T-helper 2 cell treated with Interferon-gamma antibody and Interleukin-4, amounts not matched to agents 5 μg/mL and 100 μg/mL, for 36 hours (primary cell): Measurements from ENCODE around the gene SNN.

Experiments used
- DNase-seq: peaks from one replicate; pipeline ENCODE4 v3.0.0; 2021; ENCODE audit warnings: low spot score
- H3K27ac Mint-ChIP-seq: one replicate; pipeline ENCODE4 v1.8.0; 2021; ENCODE audit warnings: mild to moderate bottlenecking, mixed read lengths
- H3K27me3 Mint-ChIP-seq: one replicate; pipeline ENCODE4 v1.8.0; 2021; ENCODE audit warnings: low read depth, mixed read lengths
- H3K36me3 Mint-ChIP-seq: one replicate; pipeline ENCODE4 v1.8.0; 2021; ENCODE audit warnings: low read depth, mixed read lengths
- H3K4me1 Mint-ChIP-seq: one replicate; pipeline ENCODE4 v1.8.0; 2021; ENCODE audit warnings: low read depth, mixed read lengths
- H3K4me3 Mint-ChIP-seq: one replicate; pipeline ENCODE4 v1.8.0; 2022; ENCODE audit warnings: mild to moderate bottlenecking, moderate library complexity, mixed read lengths
- H3K9me3 Mint-ChIP-seq: one replicate; pipeline ENCODE4 v1.8.0; 2021; ENCODE audit warnings: mixed read lengths

The SNN gene

GRCh38 chr16:11667824-11668622 is at the start of gene SNN:
TSS of gene SNN (plus strand) at chr16:11668455. CDS start at chr16:11676060, 7,605 bp downstream.
- Mint-ChIP-seq H3K9me3 (no peaks in the 10 kb centered on the region), H3K27ac (peak within 1 kb of the TSS; percentile 86), H3K36me3 (no peaks in the 10 kb centered on the region), H3K4me3 (peak within 1 kb of the TSS; percentile 80), H3K27me3 (no peaks in the 10 kb centered on the region), H3K4me1 (peaks cover 56% of the 10 kb centered on the region)
- DNase-seq: peak; percentile 88

GRCh38 chr16:11619327-11619851 is 48.9 kb upstream of the SNN start:
- peak overlapping the region; percentile 87 for H3K27ac Mint-ChIP-seq
- no peaks in the 10 kb centered on the region for H3K27me3 Mint-ChIP-seq
- DNase-seq: no peak
- peak overlapping the region; percentile 76 for H3K4me3 Mint-ChIP-seq
- peaks cover 6% of the 10 kb centered on the region for H3K9me3 Mint-ChIP-seq
- H3K36me3 Mint-ChIP-seq: peaks cover 16% of the 10 kb centered on the region
- H3K4me1 Mint-ChIP-seq: peaks cover 39% of the 10 kb centered on the region

- Mint-ChIP-seq H3K27ac (peak overlapping the region; percentile 83), H3K36me3 (peaks cover 16% of the 10 kb centered on the region), H3K4me1 (peaks cover 49% of the 10 kb centered on the region), H3K9me3 (peaks cover 6% of the 10 kb centered on the region), H3K27me3 (no peaks in the 10 kb centered on the region), H3K4me3 (peak overlapping the region; percentile 60)
- DNase-seq: no peak
Measured at GRCh38 chr16:11620243-11621003, 47.8 kb upstream of the SNN start.

- Mint-ChIP-seq H3K36me3 (peaks cover 16% of the 10 kb centered on the region), H3K4me3 (peak overlapping the region; percentile 85), H3K9me3 (peaks cover 6% of the 10 kb centered on the region), H3K4me1 (peaks cover 53% of the 10 kb centered on the region), H3K27me3 (no peaks in the 10 kb centered on the region), H3K27ac (peak overlapping the region; percentile 91)
- no peak for DNase-seq
Measured at GRCh38 chr16:11621539-11621919, 46.7 kb upstream of the SNN start.

DNA sequence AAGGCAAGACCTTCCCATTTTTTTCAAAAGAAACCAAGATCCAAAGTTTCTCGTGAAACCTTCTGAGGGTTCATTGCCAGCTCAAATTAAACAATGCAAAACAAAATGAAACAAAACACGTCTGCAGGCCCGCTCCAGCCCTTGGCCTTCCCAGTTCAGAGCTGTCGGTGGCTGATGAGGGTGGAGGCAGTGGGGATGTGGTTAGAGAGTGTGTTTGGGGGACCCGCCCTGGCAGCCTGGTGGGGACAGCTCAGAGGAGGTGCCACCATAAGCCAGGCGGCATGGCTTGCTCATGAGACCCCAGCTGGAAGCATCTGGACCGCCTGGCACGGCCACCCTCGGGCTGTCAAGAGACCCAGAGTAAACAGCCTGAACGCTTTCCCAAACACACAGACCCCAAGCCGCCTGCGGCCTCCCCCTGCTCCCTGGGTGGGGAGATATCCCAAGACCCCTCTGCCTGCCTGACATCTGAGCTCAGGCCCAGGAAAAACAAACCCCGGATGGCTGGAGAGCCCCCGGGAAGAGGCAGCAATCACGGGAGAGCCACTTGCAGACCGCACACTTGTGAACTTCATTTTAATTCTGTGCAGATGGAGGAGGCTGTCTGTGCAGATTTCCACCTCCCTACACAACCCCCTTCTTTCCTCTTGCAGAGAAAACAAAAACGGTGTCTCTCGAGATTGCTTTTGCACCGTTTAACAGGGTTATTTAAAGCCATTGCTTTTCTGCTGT is 46.2 kb upstream of the SNN start:
- Mint-ChIP-seq H3K36me3 (peaks cover 16% of the 10 kb centered on the region), H3K27me3 (no peaks in the 10 kb centered on the region), H3K27ac (peak overlapping the region; percentile 91), H3K4me3 (peak overlapping the region; percentile 85), H3K4me1 (peaks cover 55% of the 10 kb centered on the region), H3K9me3 (peaks cover 6% of the 10 kb centered on the region)
- DNase-seq: no peak

- peak overlapping the region; percentile 54 for H3K27ac Mint-ChIP-seq
- DNase-seq: no peak
- H3K9me3 Mint-ChIP-seq: peaks cover 6% of the 10 kb centered on the region
- H3K4me1 Mint-ChIP-seq: peaks cover 57% of the 10 kb centered on the region
- H3K36me3 Mint-ChIP-seq: peaks cover 16% of the 10 kb centered on the region
- no peaks in the 10 kb centered on the region for H3K27me3 Mint-ChIP-seq
- peak overlapping the region; percentile 54 for H3K4me3 Mint-ChIP-seq
Measured at GRCh38 chr16:11624205-11624604, 44.0 kb upstream of the SNN start.

- H3K27me3 Mint-ChIP-seq: no peaks in the 10 kb centered on the region
- peak overlapping the region; percentile 8 for H3K4me3 Mint-ChIP-seq
- H3K9me3 Mint-ChIP-seq: peaks cover 6% of the 10 kb centered on the region
- DNase-seq: no peak
- H3K36me3 Mint-ChIP-seq: peaks cover 14% of the 10 kb centered on the region
- peaks cover 55% of the 10 kb centered on the region for H3K4me1 Mint-ChIP-seq
- peak overlapping the region; percentile 63 for H3K27ac Mint-ChIP-seq
Measured at GRCh38 chr16:11624636-11625607, 43.3 kb upstream of the SNN start.

DNA sequence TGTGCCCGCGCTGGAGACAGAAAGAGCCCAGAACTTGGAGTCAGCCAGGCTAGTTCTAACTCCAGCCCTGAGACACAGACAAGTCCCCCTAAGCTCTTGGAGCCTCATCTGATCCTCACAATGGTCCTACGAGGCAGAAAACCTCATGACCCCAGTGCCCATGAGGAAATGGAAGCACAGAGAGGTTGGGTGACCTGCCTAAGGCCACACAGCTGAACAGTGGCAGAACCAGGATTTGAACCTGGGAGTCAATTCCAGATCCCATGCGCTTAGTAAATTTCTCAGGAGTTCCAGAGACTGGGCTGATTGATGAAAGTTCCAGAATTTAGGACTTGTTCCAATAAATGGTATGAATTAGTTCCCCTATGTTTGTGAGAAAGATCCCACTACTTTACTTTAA is 42.5 kb upstream of the SNN start:
- no peak for DNase-seq
- Mint-ChIP-seq H3K4me1 (peaks cover 50% of the 10 kb centered on the region), H3K27me3 (no peaks in the 10 kb centered on the region), H3K4me3 (no peak overlapping the region), H3K9me3 (no peaks in the 10 kb centered on the region), H3K36me3 (peaks cover 9% of the 10 kb centered on the region), H3K27ac (peak overlapping the region; percentile 57)

- Mint-ChIP-seq H3K4me1 (peaks cover 44% of the 10 kb centered on the region), H3K27ac (no peak overlapping the region), H3K4me3 (no peak overlapping the region), H3K36me3 (peaks cover 5% of the 10 kb centered on the region), H3K27me3 (no peaks in the 10 kb centered on the region), H3K9me3 (no peaks in the 10 kb centered on the region)
- no peak for DNase-seq
Measured at GRCh38 chr16:11626657-11627291, 41.5 kb upstream of the SNN start.

DNA sequence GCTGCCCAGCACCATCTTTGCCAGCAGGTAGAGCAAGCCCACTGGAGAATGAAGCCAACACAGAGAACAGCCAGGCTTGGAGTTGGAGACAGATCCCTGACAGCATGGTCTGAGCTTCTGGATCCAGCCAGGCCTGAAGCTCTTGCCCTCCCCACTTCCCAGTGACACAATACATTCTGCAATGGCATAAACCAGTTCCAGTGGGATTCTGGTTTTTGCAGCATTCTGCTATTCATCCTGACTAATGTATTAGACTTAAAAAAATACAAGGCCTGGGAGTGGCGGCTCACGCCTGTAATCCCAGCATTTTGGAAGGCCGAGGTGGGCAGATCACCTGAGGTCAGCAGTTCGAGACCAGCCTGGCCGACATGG is 41.0 kb upstream of the SNN start:
- no peaks in the 10 kb centered on the region for H3K9me3 Mint-ChIP-seq
- no peak overlapping the region for H3K4me3 Mint-ChIP-seq
- no peak overlapping the region for H3K27ac Mint-ChIP-seq
- H3K4me1 Mint-ChIP-seq: peaks cover 39% of the 10 kb centered on the region
- peaks cover 3% of the 10 kb centered on the region for H3K36me3 Mint-ChIP-seq
- no peaks in the 10 kb centered on the region for H3K27me3 Mint-ChIP-seq
- no peak for DNase-seq

GRCh38 chr16:11627822-11628457 is 40.3 kb upstream of the SNN start:
- DNase-seq: no peak
- Mint-ChIP-seq H3K9me3 (no peaks in the 10 kb centered on the region), H3K27me3 (no peaks in the 10 kb centered on the region), H3K4me3 (no peak overlapping the region), H3K36me3 (peaks cover 3% of the 10 kb centered on the region), H3K27ac (no peak overlapping the region), H3K4me1 (peaks cover 36% of the 10 kb centered on the region)
